OCI-LY1 (cell line): ENCODE data around the gene ASTN1.

ENCODE experiments used
- H2AFZ ChIP-seq: fragments of 200-600 bp; sonication (generic), shearing (Covaris generic); 2 replicates; pipeline ENCODE4 v1.6.0; 2014; ENCODE audit warnings: antibody characterized with exemption, mild to moderate bottlenecking, low read length
- H3F3A ChIP-seq: fragments of 200-600 bp; sonication (generic), shearing (Covaris generic); 2 replicates; pipeline ENCODE4 v1.6.0; 2014; ENCODE audit warnings: mild to moderate bottlenecking, antibody characterized with exemption, low read length, moderate library complexity; ENCODE audit not compliant: insufficient read depth
- H3K27ac ChIP-seq: fragments of 200-600 bp; sonication (generic); 2 replicates; pipeline ENCODE4 v1.5.1; 2014; ENCODE audit warnings: low read length, mixed run types, mild to moderate bottlenecking, low read depth; ENCODE audit not compliant: poor library complexity, severe bottlenecking
- H3K27me3 ChIP-seq: fragments of 200-600 bp; sonication (generic); 2 replicates; pipeline ENCODE4 v1.6.0; 2014; ENCODE audit warnings: antibody characterized with exemption, mild to moderate bottlenecking, low read length, moderate library complexity; ENCODE audit not compliant: insufficient read depth
- H3K36me3 ChIP-seq: fragments of 200-600 bp; sonication (generic); 2 replicates; pipeline ENCODE4 v1.6.1; 2014; ENCODE audit warnings: mild to moderate bottlenecking, antibody characterized with exemption, low read length, moderate library complexity, mixed read lengths; ENCODE audit not compliant: insufficient read depth
- H3K4me1 ChIP-seq: fragments of 200-600 bp; sonication (generic); 2 replicates; pipeline ENCODE4 v1.5.1; 2014; ENCODE audit warnings: mild to moderate bottlenecking, low read length, moderate library complexity; ENCODE audit not compliant: insufficient read depth, severe bottlenecking
- H3K4me2 ChIP-seq: fragments of 200-600 bp; sonication (generic), shearing (Covaris generic); 2 replicates; pipeline ENCODE4 v1.6.1; 2014; ENCODE audit warnings: low read length
- H3K4me3 ChIP-seq: fragments of 200-600 bp; sonication (generic); 2 replicates; pipeline ENCODE4 v1.5.1; 2014; ENCODE audit warnings: low read length, low read depth, mild to moderate bottlenecking, mixed read lengths; ENCODE audit not compliant: poor library complexity, severe bottlenecking
- H3K79me2 ChIP-seq: fragments of 200-600 bp; shearing (Covaris generic); 2 replicates; pipeline ENCODE4 v1.6.1; 2016; ENCODE audit warnings: mixed run types, low read length, mixed read lengths; ENCODE audit not compliant: insufficient read depth
- H3K9ac ChIP-seq: fragments of 200-600 bp; sonication (generic), shearing (Covaris generic); 2 replicates; pipeline ENCODE4 v1.6.1; 2014; ENCODE audit warnings: mild to moderate bottlenecking, low read length, mixed read lengths
- H3K9me2 ChIP-seq: fragments of 200-600 bp; sonication (generic), shearing (Covaris generic); 2 replicates; pipeline ENCODE4 v1.6.1; 2014; ENCODE audit warnings: low read depth, mild to moderate bottlenecking, low read length, mixed read lengths
- H3K9me3 ChIP-seq: fragments of 200-600 bp; shearing (Covaris generic); 2 replicates; pipeline ENCODE4 v1.6.1; 2014; ENCODE audit warnings: low read length, mixed read lengths
- H4K20me1 ChIP-seq: fragments of 200-600 bp; sonication (generic), shearing (Covaris generic); 2 replicates; pipeline ENCODE4 v1.6.0; 2016; ENCODE audit warnings: mild to moderate bottlenecking, low read length; ENCODE audit not compliant: insufficient read depth
- CTCF ChIP-seq: fragments of 200-600 bp; sonication (generic), shearing (Covaris generic); IDR thresholded peaks from 2 replicates; pipeline ENCODE4 v1.5.1; 2017; ENCODE audit warnings: mild to moderate bottlenecking, antibody characterized with exemption, low read length, moderate library complexity, mixed read lengths
- EZH2 ChIP-seq: fragments of 200-600 bp; sonication (generic), shearing (Covaris generic); IDR thresholded peaks from 2 replicates; pipeline ENCODE4 v1.8.0; 2017; ENCODE audit warnings: borderline replicate concordance, mixed run types, mild to moderate bottlenecking, antibody characterized with exemption, low read length, moderate library complexity, mixed read lengths

Gene ASTN1

GRCh38 chr1:176964687-176965086 is 199.8 kb downstream of the ASTN1 start:
- H3K4me2 ChIP-seq, result no peak overlapping the region
- no peaks in the 10 kb centered on the region for H3K9me2 ChIP-seq
- H3K36me3 ChIP-seq, result no peaks in the 10 kb centered on the region
- no peaks in the 10 kb centered on the region for H3K9me3 ChIP-seq
- H3F3A ChIP-seq, result no peaks in the 10 kb centered on the region
- H3K27me3 ChIP-seq, result no peaks in the 10 kb centered on the region
- no peaks in the 10 kb centered on the region for H3K79me2 ChIP-seq
- H3K27ac ChIP-seq, result no peak overlapping the region
- TF ChIP-seq EZH2 (no peak), CTCF (no peak)
- no peak overlapping the region for H3K4me3 ChIP-seq
- H2AFZ ChIP-seq, result no peak overlapping the region
- H3K9ac ChIP-seq, result no peak overlapping the region
- H3K4me1 ChIP-seq, result no peaks in the 10 kb centered on the region
- H4K20me1 ChIP-seq, result no peaks in the 10 kb centered on the region

GRCh38 chr1:176963181-176963580 is 201.3 kb downstream of the ASTN1 start:
- no peak overlapping the region for H2AFZ ChIP-seq
- H3K27ac ChIP-seq, result no peak overlapping the region
- TF ChIP-seq EZH2, result no peak
- H3K36me3 ChIP-seq, result no peaks in the 10 kb centered on the region
- H3K4me3 ChIP-seq, result no peak overlapping the region
- H3K9me3 ChIP-seq, result no peaks in the 10 kb centered on the region
- H3K9ac ChIP-seq, result no peak overlapping the region
- no peaks in the 10 kb centered on the region for H4K20me1 ChIP-seq
- H3F3A ChIP-seq, result no peaks in the 10 kb centered on the region
- no peak overlapping the region for H3K4me2 ChIP-seq
- H3K4me1 ChIP-seq, result no peaks in the 10 kb centered on the region
- no peaks in the 10 kb centered on the region for H3K27me3 ChIP-seq
- no peaks in the 10 kb centered on the region for H3K79me2 ChIP-seq
- H3K9me2 ChIP-seq, result no peaks in the 10 kb centered on the region

- no peak overlapping the region for H3K27ac ChIP-seq
- H3K9ac ChIP-seq, result no peak overlapping the region
- H3K27me3 ChIP-seq, result no peaks in the 10 kb centered on the region
- H2AFZ ChIP-seq, result no peak overlapping the region
- no peaks in the 10 kb centered on the region for H3K36me3 ChIP-seq
- no peaks in the 10 kb centered on the region for H3K9me2 ChIP-seq
- H3K4me2 ChIP-seq, result no peak overlapping the region
- TF ChIP-seq EZH2 (no peak), CTCF (no peak)
- H4K20me1 ChIP-seq, result no peaks in the 10 kb centered on the region
- no peaks in the 10 kb centered on the region for H3K79me2 ChIP-seq
- no peaks in the 10 kb centered on the region for H3K9me3 ChIP-seq
- no peaks in the 10 kb centered on the region for H3F3A ChIP-seq
- H3K4me1 ChIP-seq, result no peaks in the 10 kb centered on the region
- H3K4me3 ChIP-seq, result no peak overlapping the region
These were observed 202.8 kb downstream of the ASTN1 start for GRCh38 chr1:176961678-176962077.

- H2AFZ ChIP-seq, result no peak overlapping the region
- H3K27ac ChIP-seq, result no peak overlapping the region
- TF ChIP-seq CTCF, result no peak
- H3K9me2 ChIP-seq, result no peaks in the 10 kb centered on the region
- no peak overlapping the region for H3K9ac ChIP-seq
- H3K36me3 ChIP-seq, result no peaks in the 10 kb centered on the region
- no peaks in the 10 kb centered on the region for H3F3A ChIP-seq
- H3K9me3 ChIP-seq, result no peaks in the 10 kb centered on the region
- H3K4me3 ChIP-seq, result no peak overlapping the region
- H3K4me1 ChIP-seq, result no peaks in the 10 kb centered on the region
- H3K27me3 ChIP-seq, result no peaks in the 10 kb centered on the region
- no peak overlapping the region for H3K4me2 ChIP-seq
- H4K20me1 ChIP-seq, result no peaks in the 10 kb centered on the region
- H3K79me2 ChIP-seq, result no peaks in the 10 kb centered on the region
These were observed 205.2 kb downstream of the ASTN1 start for GRCh38 chr1:176959191-176959820.
